ENCODE results near the gene ANXA2. TPM values are rescaled to one million over a fixed set of nuclear protein-coding genes. Genes with fewer than 3 reads are reported as not detected.

The ANXA2 gene
- total and polyA plus RNA-seq, 2 experiments from 2014 or later, result 202 to 225 TPM

DNA sequence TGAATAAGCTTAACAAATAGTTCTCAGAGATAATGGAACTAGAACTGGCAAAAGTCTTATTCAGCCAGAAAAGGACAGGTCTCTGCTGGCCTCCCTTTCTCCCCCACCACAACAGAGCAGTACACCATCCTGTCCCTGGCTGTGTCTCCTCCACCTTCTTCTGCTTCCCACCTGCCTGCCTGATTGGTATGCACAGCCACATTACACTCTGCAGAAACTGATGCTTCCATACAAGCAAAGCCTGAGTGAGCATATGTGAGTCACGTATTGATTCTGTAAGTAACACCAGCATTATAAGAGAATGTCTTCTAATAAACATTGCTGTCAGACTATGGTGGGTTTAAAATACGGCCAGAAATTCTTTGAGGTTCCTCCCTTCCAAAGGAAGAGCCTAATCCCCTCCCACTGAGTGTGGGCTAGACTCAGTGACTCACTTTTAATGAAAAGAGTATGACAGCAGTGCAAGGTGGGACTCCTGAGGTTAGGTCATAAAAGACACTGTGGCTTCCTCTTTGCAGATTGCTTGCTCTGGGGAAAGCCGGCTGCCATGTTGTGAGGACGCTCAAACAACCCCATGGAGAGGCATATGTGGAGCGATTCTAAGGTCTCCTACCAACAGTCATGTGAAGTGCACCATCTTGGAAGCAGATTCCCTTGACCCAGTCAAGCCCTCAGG, 44.4 kb downstream of the ANXA2 start:
- no peak for TF ChIP-seq NANOG (IDR thresholded peaks at IDR 0.05; ENCODE audit: borderline replicate concordance)
- Histone ChIP-seq H3K27me3 (ENCODE audit: insufficient read depth) (no peaks in the 10 kb centered on the region), H3K79me2 (replicated peaks; ENCODE audit: insufficient read depth) (no peaks in the 10 kb centered on the region), H3K4me1 (ENCODE audit: insufficient read depth) (no peaks in the 10 kb centered on the region), H3K36me3 (ENCODE audit: insufficient read depth) (peaks cover 33% of the 10 kb centered on the region), H3K27ac (ENCODE audit: low read depth) (no peak overlapping the region), H3K4me2 (no peak overlapping the region), H3K9me2 (ENCODE audit: insufficient read depth) (no peaks in the 10 kb centered on the region), H4K20me1 (replicated peaks; ENCODE audit: insufficient read depth) (no peaks in the 10 kb centered on the region; the same call in 1 of the 2 replicates), H3K4me3 (no peak overlapping the region), H2AFZ (no peak overlapping the region), H3F3A (replicated peaks; ENCODE audit: low read depth) (no peaks in the 10 kb centered on the region)
- H3K4me1 Mint-ChIP-seq, result peaks cover 9% of the 10 kb centered on the region
- ATAC-seq (no peak), DNase-seq (ENCODE audit: low spot score) (no peak)
- no peaks in the 10 kb centered on the region for H3K27me3 Mint-ChIP-seq (ENCODE audit: insufficient read depth, low read depth, poor library complexity)
- peaks cover 28% of the 10 kb centered on the region for H3K36me3 Mint-ChIP-seq (ENCODE audit: low read depth)
- no peak overlapping the region for H3K27ac Mint-ChIP-seq
- no peak overlapping the region for H3K4me3 Mint-ChIP-seq
- H3K9me3 Mint-ChIP-seq, result no peaks in the 10 kb centered on the region

DNA sequence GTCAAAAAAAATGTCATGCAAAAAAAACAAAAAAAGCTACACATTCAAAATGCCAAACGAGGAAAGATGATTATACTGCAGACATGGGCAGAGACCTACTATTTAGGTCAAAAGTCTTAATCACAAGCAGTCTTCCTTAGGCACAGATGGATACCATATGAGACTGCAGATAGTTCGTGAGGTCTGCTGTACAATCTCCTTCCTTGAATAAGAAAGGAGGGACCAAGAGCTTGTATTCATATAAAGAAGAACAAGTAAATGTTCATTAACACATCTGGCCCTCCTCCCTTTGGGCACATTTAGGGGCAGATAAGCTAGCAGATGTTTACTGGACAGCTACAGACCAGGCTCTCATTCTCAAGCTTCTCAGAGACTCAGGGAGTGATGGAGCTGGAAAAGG, 45.3 kb downstream of the ANXA2 start:
- Histone ChIP-seq H3K27ac (ENCODE audit: low read depth) (no peak overlapping the region), H3K9me2 (ENCODE audit: insufficient read depth) (no peaks in the 10 kb centered on the region), H4K20me1 (replicated peaks; ENCODE audit: insufficient read depth) (no peaks in the 10 kb centered on the region; the same call in 1 of the 2 replicates), H3K27me3 (ENCODE audit: insufficient read depth) (no peaks in the 10 kb centered on the region), H3K79me2 (replicated peaks; ENCODE audit: insufficient read depth) (no peaks in the 10 kb centered on the region), H2AFZ (no peak overlapping the region), H3K4me1 (ENCODE audit: insufficient read depth) (0 out of 2 replicates have a peak, but pooled peaks cover 3% of the 10 kb centered on the region), H3K36me3 (ENCODE audit: insufficient read depth) (peaks cover 39% of the 10 kb centered on the region), H3K4me2 (no peak overlapping the region), H3F3A (replicated peaks; ENCODE audit: low read depth) (no peaks in the 10 kb centered on the region), H3K4me3 (no peak overlapping the region)
- Mint-ChIP-seq H3K27ac (no peak overlapping the region), H3K4me3 (no peak overlapping the region), H3K4me1 (peaks cover 11% of the 10 kb centered on the region), H3K9me3 (no peaks in the 10 kb centered on the region), H3K27me3 (ENCODE audit: insufficient read depth, low read depth, poor library complexity) (no peaks in the 10 kb centered on the region), H3K36me3 (ENCODE audit: low read depth) (peaks cover 36% of the 10 kb centered on the region)
- DNase-seq (ENCODE audit: low spot score) (no peak), ATAC-seq (no peak)
- TF ChIP-seq ZNF114 (CRISPR knock-in tag; IDR thresholded peaks at IDR 0.05) (no peak), JUNB (IDR thresholded peaks at IDR 0.05; ENCODE audit: unreplicated experiment) (no peak), ZNF331 (CRISPR knock-in tag; IDR thresholded peaks at IDR 0.05; ENCODE audit: low read depth) (no peak), EZH2 (IDR thresholded peaks at IDR 0.05; ENCODE audit: low read depth, unreplicated experiment) (no peak)
- TF ChIP-seq, protein P1, sequence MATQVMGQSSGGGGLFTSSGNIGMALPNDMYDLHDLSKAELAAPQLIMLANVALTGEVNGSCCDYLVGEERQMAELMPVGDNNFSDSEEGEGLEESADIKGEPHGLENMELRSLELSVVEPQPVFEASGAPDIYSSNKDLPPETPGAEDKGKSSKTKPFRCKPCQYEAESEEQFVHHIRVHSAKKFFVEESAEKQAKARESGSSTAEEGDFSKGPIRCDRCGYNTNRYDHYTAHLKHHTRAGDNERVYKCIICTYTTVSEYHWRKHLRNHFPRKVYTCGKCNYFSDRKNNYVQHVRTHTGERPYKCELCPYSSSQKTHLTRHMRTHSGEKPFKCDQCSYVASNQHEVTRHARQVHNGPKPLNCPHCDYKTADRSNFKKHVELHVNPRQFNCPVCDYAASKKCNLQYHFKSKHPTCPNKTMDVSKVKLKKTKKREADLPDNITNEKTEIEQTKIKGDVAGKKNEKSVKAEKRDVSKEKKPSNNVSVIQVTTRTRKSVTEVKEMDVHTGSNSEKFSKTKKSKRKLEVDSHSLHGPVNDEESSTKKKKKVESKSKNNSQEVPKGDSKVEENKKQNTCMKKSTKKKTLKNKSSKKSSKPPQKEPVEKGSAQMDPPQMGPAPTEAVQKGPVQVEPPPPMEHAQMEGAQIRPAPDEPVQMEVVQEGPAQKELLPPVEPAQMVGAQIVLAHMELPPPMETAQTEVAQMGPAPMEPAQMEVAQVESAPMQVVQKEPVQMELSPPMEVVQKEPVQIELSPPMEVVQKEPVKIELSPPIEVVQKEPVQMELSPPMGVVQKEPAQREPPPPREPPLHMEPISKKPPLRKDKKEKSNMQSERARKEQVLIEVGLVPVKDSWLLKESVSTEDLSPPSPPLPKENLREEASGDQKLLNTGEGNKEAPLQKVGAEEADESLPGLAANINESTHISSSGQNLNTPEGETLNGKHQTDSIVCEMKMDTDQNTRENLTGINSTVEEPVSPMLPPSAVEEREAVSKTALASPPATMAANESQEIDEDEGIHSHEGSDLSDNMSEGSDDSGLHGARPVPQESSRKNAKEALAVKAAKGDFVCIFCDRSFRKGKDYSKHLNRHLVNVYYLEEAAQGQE (IDR thresholded peaks at IDR 0.05; ENCODE audit: unreplicated experiment), result no peak
- TF ChIP-seq, protein P2, sequence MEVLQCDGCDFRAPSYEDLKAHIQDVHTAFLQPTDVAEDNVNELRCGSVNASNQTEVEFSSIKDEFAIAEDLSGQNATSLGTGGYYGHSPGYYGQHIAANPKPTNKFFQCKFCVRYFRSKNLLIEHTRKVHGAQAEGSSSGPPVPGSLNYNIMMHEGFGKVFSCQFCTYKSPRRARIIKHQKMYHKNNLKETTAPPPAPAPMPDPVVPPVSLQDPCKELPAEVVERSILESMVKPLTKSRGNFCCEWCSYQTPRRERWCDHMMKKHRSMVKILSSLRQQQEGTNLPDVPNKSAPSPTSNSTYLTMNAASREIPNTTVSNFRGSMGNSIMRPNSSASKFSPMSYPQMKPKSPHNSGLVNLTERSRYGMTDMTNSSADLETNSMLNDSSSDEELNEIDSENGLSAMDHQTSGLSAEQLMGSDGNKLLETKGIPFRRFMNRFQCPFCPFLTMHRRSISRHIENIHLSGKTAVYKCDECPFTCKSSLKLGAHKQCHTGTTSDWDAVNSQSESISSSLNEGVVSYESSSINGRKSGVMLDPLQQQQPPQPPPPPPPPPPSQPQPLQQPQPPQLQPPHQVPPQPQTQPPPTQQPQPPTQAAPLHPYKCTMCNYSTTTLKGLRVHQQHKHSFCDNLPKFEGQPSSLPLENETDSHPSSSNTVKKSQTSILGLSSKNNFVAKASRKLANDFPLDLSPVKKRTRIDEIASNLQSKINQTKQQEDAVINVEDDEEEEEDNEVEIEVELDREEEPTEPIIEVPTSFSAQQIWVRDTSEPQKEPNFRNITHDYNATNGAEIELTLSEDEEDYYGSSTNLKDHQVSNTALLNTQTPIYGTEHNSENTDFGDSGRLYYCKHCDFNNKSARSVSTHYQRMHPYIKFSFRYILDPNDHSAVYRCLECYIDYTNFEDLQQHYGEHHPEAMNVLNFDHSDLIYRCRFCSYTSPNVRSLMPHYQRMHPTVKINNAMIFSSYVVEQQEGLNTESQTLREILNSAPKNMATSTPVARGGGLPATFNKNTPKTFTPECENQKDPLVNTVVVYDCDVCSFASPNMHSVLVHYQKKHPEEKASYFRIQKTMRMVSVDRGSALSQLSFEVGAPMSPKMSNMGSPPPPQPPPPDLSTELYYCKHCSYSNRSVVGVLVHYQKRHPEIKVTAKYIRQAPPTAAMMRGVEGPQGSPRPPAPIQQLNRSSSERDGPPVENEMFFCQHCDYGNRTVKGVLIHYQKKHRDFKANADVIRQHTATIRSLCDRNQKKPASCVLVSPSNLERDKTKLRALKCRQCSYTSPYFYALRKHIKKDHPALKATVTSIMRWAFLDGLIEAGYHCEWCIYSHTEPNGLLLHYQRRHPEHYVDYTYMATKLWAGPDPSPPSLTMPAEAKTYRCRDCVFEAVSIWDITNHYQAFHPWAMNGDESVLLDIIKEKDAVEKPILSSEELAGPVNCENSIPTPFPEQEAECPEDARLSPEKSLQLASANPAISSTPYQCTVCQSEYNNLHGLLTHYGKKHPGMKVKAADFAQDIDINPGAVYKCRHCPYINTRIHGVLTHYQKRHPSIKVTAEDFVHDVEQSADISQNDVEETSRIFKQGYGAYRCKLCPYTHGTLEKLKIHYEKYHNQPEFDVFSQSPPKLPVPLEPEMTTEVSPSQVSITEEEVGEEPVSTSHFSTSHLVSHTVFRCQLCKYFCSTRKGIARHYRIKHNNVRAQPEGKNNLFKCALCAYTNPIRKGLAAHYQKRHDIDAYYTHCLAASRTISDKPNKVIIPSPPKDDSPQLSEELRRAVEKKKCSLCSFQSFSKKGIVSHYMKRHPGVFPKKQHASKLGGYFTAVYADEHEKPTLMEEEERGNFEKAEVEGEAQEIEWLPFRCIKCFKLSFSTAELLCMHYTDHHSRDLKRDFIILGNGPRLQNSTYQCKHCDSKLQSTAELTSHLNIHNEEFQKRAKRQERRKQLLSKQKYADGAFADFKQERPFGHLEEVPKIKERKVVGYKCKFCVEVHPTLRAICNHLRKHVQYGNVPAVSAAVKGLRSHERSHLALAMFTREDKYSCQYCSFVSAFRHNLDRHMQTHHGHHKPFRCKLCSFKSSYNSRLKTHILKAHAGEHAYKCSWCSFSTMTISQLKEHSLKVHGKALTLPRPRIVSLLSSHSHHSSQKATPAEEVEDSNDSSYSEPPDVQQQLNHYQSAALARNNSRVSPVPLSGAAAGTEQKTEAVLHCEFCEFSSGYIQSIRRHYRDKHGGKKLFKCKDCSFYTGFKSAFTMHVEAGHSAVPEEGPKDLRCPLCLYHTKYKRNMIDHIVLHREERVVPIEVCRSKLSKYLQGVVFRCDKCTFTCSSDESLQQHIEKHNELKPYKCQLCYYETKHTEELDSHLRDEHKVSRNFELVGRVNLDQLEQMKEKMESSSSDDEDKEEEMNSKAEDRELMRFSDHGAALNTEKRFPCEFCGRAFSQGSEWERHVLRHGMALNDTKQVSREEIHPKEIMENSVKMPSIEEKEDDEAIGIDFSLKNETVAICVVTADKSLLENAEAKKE (CRISPR knock-in tag; IDR thresholded peaks at IDR 0.05), result no peak
- TF ChIP-seq, protein P3, sequence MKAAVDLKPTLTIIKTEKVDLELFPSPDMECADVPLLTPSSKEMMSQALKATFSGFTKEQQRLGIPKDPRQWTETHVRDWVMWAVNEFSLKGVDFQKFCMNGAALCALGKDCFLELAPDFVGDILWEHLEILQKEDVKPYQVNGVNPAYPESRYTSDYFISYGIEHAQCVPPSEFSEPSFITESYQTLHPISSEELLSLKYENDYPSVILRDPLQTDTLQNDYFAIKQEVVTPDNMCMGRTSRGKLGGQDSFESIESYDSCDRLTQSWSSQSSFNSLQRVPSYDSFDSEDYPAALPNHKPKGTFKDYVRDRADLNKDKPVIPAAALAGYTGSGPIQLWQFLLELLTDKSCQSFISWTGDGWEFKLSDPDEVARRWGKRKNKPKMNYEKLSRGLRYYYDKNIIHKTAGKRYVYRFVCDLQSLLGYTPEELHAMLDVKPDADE (IDR thresholded peaks at IDR 0.05), result no peak

Measured in GM23338 (cell line).